ENCODE data around the gene CYP2U1.

CYP2U1 gene

GRCh38 chr4:107894138-107894603 is 37.2 kb upstream of the CYP2U1 start:
- H3K4me3 ChIP-seq (replicated peaks; ENCODE audit: low read depth, low read length) = no peak overlapping the region
- TF ChIP-seq CTCF (IDR thresholded peaks at IDR 0.05; ENCODE audit: low read length, missing control alignments) = no peak
- DNase-seq (ENCODE audit: low read depth) = no peak

GRCh38 chr4:107896158-107896645 is 35.1 kb upstream of the CYP2U1 start:
- no peak overlapping the region for H3K4me3 ChIP-seq (replicated peaks; ENCODE audit: low read depth, low read length)
- DNase-seq (ENCODE audit: low read depth) = peak; percentile 94
- no peak for TF ChIP-seq CTCF (IDR thresholded peaks at IDR 0.05; ENCODE audit: low read length, missing control alignments)

GRCh38 chr4:107896646-107897045 is 34.7 kb upstream of the CYP2U1 start:
- no peak overlapping the region for H3K4me3 ChIP-seq (replicated peaks; ENCODE audit: low read depth, low read length)
- no peak for TF ChIP-seq CTCF (IDR thresholded peaks at IDR 0.05; ENCODE audit: low read length, missing control alignments)
- DNase-seq (ENCODE audit: low read depth) = no peak

GRCh38 chr4:107897823-107898222 is 33.5 kb upstream of the CYP2U1 start:
- no peak for TF ChIP-seq CTCF (IDR thresholded peaks at IDR 0.05; ENCODE audit: low read length, missing control alignments)
- no peak overlapping the region for H3K4me3 ChIP-seq (replicated peaks; ENCODE audit: low read depth, low read length)
- DNase-seq (ENCODE audit: low read depth) = no peak

- DNase-seq (ENCODE audit: low read depth) = no peak
- H3K4me3 ChIP-seq (replicated peaks; ENCODE audit: low read depth, low read length) = no peak overlapping the region
- TF ChIP-seq CTCF (IDR thresholded peaks at IDR 0.05; ENCODE audit: low read length, missing control alignments) = no peak
These were observed 31.3 kb upstream of the CYP2U1 start for GRCh38 chr4:107900067-107900466.

- no peak overlapping the region for H3K4me3 ChIP-seq (replicated peaks; ENCODE audit: low read depth, low read length)
- TF ChIP-seq CTCF (IDR thresholded peaks at IDR 0.05; ENCODE audit: low read length, missing control alignments) = no peak
- no peak for DNase-seq (ENCODE audit: low read depth)
These were observed 30.8 kb upstream of the CYP2U1 start for GRCh38 chr4:107900508-107900907.

- no peak for DNase-seq (ENCODE audit: low read depth)
- no peak overlapping the region for H3K4me3 ChIP-seq (replicated peaks; ENCODE audit: low read depth, low read length)
- no peak for TF ChIP-seq CTCF (IDR thresholded peaks at IDR 0.05; ENCODE audit: low read length, missing control alignments)
These were observed 30.0 kb upstream of the CYP2U1 start for GRCh38 chr4:107901213-107901934.
